Measurements from ENCODE around the gene RMC1.

DNA sequence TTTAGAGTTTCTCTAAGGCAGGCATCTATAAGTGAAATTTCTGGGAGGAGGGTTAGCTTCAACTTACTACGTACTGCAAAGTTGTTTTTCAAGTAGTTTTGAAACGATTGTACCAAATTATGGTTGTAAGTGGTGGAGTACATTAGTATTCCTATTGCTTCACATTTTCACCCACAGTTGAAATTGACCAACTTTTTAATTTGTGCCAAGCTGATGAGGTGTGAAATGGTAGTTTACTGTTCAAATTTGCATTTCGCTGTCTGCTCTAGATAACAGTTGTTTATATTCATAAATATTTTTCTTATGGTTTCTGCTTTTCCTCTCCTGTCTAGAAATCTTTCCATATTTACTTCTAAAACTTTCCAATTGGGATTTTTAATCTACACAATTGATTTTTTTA lies 64.4 kb downstream of the RMC1 start:
- TF ChIP-seq, protein P1, sequence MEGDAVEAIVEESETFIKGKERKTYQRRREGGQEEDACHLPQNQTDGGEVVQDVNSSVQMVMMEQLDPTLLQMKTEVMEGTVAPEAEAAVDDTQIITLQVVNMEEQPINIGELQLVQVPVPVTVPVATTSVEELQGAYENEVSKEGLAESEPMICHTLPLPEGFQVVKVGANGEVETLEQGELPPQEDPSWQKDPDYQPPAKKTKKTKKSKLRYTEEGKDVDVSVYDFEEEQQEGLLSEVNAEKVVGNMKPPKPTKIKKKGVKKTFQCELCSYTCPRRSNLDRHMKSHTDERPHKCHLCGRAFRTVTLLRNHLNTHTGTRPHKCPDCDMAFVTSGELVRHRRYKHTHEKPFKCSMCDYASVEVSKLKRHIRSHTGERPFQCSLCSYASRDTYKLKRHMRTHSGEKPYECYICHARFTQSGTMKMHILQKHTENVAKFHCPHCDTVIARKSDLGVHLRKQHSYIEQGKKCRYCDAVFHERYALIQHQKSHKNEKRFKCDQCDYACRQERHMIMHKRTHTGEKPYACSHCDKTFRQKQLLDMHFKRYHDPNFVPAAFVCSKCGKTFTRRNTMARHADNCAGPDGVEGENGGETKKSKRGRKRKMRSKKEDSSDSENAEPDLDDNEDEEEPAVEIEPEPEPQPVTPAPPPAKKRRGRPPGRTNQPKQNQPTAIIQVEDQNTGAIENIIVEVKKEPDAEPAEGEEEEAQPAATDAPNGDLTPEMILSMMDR (conservative IDR thresholded peaks at IDR 0.05; ENCODE audit: low read depth, low read length) = no peak
- TF ChIP-seq EZH2 (IDR thresholded peaks at IDR 0.05; ENCODE audit: borderline replicate concordance, low read depth, low read length, poor library complexity, severe bottlenecking) = no peak
